C4-2B (cell line): ENCODE results near the gene RNF141.

Source experiments
- H3K27ac ChIP-seq: fragments of 450-650 bp; 2 replicates; pipeline ENCODE4 v1.5.1; 2017
- CTCF ChIP-seq: fragments of 450-650 bp; conservative IDR thresholded peaks from 2 replicates; pipeline ENCODE4 v1.5.1; 2017; ENCODE audit warnings: mild to moderate bottlenecking
- ZFX ChIP-seq: fragments of 450-650 bp; IDR thresholded peaks from 2 replicates; pipeline ENCODE4 v1.6.1; 2017

RNF141 gene

GRCh38 chr11:10544491-10545465, 3.8 kb upstream of the RNF141 start:
- TF ChIP-seq ZFX (no peak), CTCF (no peak)
- H3K27ac ChIP-seq = no peak overlapping the region

- no peak overlapping the region for H3K27ac ChIP-seq
- no peak for TF ChIP-seq ZFX
- TF ChIP-seq CTCF = no peak
Observed at GRCh38 chr11:10543782-10544181, 2.8 kb upstream of the RNF141 start.

- no peak overlapping the region for H3K27ac ChIP-seq
- TF ChIP-seq CTCF (no peak), ZFX (no peak)
Observed at GRCh38 chr11:10542776-10543175, 1.8 kb upstream of the RNF141 start.

GRCh38 chr11:10541561-10541930, 559 bp upstream of the RNF141 start:
- TF ChIP-seq ZFX (no peak), CTCF (no peak)
- H3K27ac ChIP-seq = peak overlapping the region; percentile 62

GRCh38 chr11:10540546-10540914, 457 bp downstream of the RNF141 start:
- TF ChIP-seq CTCF (no peak), ZFX (no peak)
- peak overlapping the region; percentile 62 for H3K27ac ChIP-seq

GRCh38 chr11:10539339-10539738, 1.6 kb downstream of the RNF141 start:
- TF ChIP-seq ZFX (no peak), CTCF (no peak)
- no peak overlapping the region for H3K27ac ChIP-seq

GRCh38 chr11:10538924-10539323, 2.1 kb downstream of the RNF141 start:
- no peak for TF ChIP-seq CTCF
- no peak for TF ChIP-seq ZFX
- H3K27ac ChIP-seq = no peak overlapping the region
